Suprapubic skin (tissue), 4 donors: ENCODE data around the gene GRIN2A. TPM values are rescaled to one million over a fixed set of nuclear protein-coding genes. Genes with fewer than 3 reads are reported as not detected.

Experiments used
- DNase-seq, 2 donors: peaks; one replicate each; pipeline ENCODE4 v3.0.0-alpha.2; 2019; ENCODE audit warnings: low spot score in 2 of 2
- H3K27ac ChIP-seq: fragments of 200-600 bp; sonication (generic); one replicate; pipeline ENCODE4 v1.5.1; 2019
- H3K27me3 ChIP-seq: fragments of 200-600 bp; sonication (generic); one replicate; pipeline ENCODE4 v1.5.1; 2019
- H3K36me3 ChIP-seq: fragments of 200-600 bp; sonication (generic); one replicate; pipeline ENCODE4 v1.5.1; 2019
- H3K4me1 ChIP-seq: fragments of 200-600 bp; sonication (generic); one replicate; pipeline ENCODE4 v1.5.1; 2019
- H3K4me3 ChIP-seq: fragments of 200-600 bp; sonication (generic); one replicate; pipeline ENCODE4 v1.5.1; 2019; ENCODE audit warnings: mild to moderate bottlenecking
- H3K9me3 ChIP-seq: fragments of 200-600 bp; sonication (generic); one replicate; pipeline ENCODE4 v1.5.1; 2019
- CTCF ChIP-seq, 2 donors: fragments of 200-600 bp in 1 of 2; fragments of 450-650 bp in 1 of 2; sonication (generic) in 1 of 2; IDR thresholded peaks; one replicate each; pipeline ENCODE4 v1.5.1; 2016 to 2019; ENCODE audit warnings: antibody characterized with exemption in 2 of 2, mild to moderate bottlenecking in 1 of 2, moderate library complexity in 1 of 2
- EP300 ChIP-seq: sonication (generic); formaldehyde crosslinking; IDR thresholded peaks from one replicate; pipeline ENCODE4 v1.6.1; 2017; ENCODE audit warnings: antibody characterized with exemption
- POLR2A ChIP-seq, 2 donors: fragments of 450-650 bp; IDR thresholded peaks; one replicate each; pipeline ENCODE4 v1.6.1; 2017; ENCODE audit warnings: antibody characterized with exemption in 2 of 2, mild to moderate bottlenecking in 2 of 2, moderate library complexity in 2 of 2
- POLR2AphosphoS5 ChIP-seq, 3 donors: sonication (generic); formaldehyde crosslinking; IDR thresholded peaks; one replicate each; pipeline ENCODE4 v1.6.1; 2017; ENCODE audit warnings: antibody characterized with exemption in 3 of 3
- WGBS: methylation state at CpG from one replicate; pipeline ENCODE4 v1.1.5; 2018; 5-methylcytosine and 5-hydroxymethylcytosine counted together
- total RNA-seq, 4 donors: library from RNA; depleted of rRNA; stranded (reverse); fragments of >200 nt; gene quantifications; one replicate each; pipeline ENCODE4 v1.1.0, GENCODE V29; 2016

Gene GRIN2A
- total RNA-seq, 4 donors from 2014 or later, result 0.08 to 5.4 (median 1.3) TPM

GRCh38 chr16:9922441-9922840, 259.8 kb downstream of the GRIN2A start:
- no peaks in the 10 kb centered on the region for H3K27me3 ChIP-seq
- no peaks in the 10 kb centered on the region for H3K4me1 ChIP-seq
- H3K27ac ChIP-seq, result no peak overlapping the region
- no peaks in the 10 kb centered on the region for H3K36me3 ChIP-seq
- no peak overlapping the region for H3K4me3 ChIP-seq
- H3K9me3 ChIP-seq, result no peaks in the 10 kb centered on the region
- no peak for DNase-seq
- TF ChIP-seq POLR2AphosphoS5 (IDR thresholded peaks at IDR 0.05) (no peak), POLR2A (IDR thresholded peaks at IDR 0.05) (no peak), CTCF (IDR thresholded peaks at IDR 0.05) (no peak), EP300 (no peak)
- 47% methylated on average over 4 of the region's 4 CpGs for WGBS

- WGBS, result 70% methylated on average over 1 of the region's 1 CpG
- DNase-seq, result no peak
Observed at GRCh38 chr16:9921997-9922396, 260.2 kb downstream of the GRIN2A start.

GRCh38 chr16:9919460-9919859, 262.8 kb downstream of the GRIN2A start:
- TF ChIP-seq EP300 (no peak), CTCF (IDR thresholded peaks at IDR 0.05) (no peak), POLR2AphosphoS5 (IDR thresholded peaks at IDR 0.05) (no peak), POLR2A (IDR thresholded peaks at IDR 0.05) (no peak)
- H3K36me3 ChIP-seq, result no peaks in the 10 kb centered on the region
- 92% methylated on average over 3 of the region's 3 CpGs for WGBS

More at GRCh38 chr16:9921997-9922396, 260.2 kb downstream of the GRIN2A start:
- Histone ChIP-seq H3K9me3 (no peaks in the 10 kb centered on the region), H3K4me1 (no peaks in the 10 kb centered on the region), H3K36me3 (no peaks in the 10 kb centered on the region), H3K27me3 (no peaks in the 10 kb centered on the region), H3K4me3 (no peak overlapping the region), H3K27ac (no peak overlapping the region)
- TF ChIP-seq POLR2AphosphoS5 (IDR thresholded peaks at IDR 0.05), result no peak

GRCh38 chr16:9917691-9918090, 264.5 kb downstream of the GRIN2A start:
- peaks cover 7% of the 10 kb centered on the region for H3K4me1 ChIP-seq
- WGBS, result 77% methylated on average over 6 of the region's 6 CpGs
- no peaks in the 10 kb centered on the region for H3K27me3 ChIP-seq
- H3K27ac ChIP-seq, result no peak overlapping the region
- H3K36me3 ChIP-seq, result no peaks in the 10 kb centered on the region
- no peak for DNase-seq
- TF ChIP-seq EP300 (no peak), CTCF (IDR thresholded peaks at IDR 0.05) (no peak), POLR2A (IDR thresholded peaks at IDR 0.05) (no peak), POLR2AphosphoS5 (IDR thresholded peaks at IDR 0.05) (no peak)
- no peaks in the 10 kb centered on the region for H3K9me3 ChIP-seq
- no peak overlapping the region for H3K4me3 ChIP-seq

More at GRCh38 chr16:9919460-9919859, 262.8 kb downstream of the GRIN2A start:
- H3K27ac ChIP-seq, result no peak overlapping the region
- no peaks in the 10 kb centered on the region for H3K9me3 ChIP-seq
- H3K4me1 ChIP-seq, result no peaks in the 10 kb centered on the region
- no peak for DNase-seq
- no peaks in the 10 kb centered on the region for H3K27me3 ChIP-seq
- H3K4me3 ChIP-seq, result no peak overlapping the region

GRCh38 chr16:9913604-9914326, 268.5 kb downstream of the GRIN2A start:
- Histone ChIP-seq H3K27ac (no peak overlapping the region), H3K4me3 (no peak overlapping the region), H3K36me3 (no peaks in the 10 kb centered on the region), H3K9me3 (no peaks in the 10 kb centered on the region), H3K27me3 (no peaks in the 10 kb centered on the region), H3K4me1 (peaks cover 7% of the 10 kb centered on the region)
- no peak for DNase-seq
- WGBS, result 51% methylated on average over 5 of the region's 5 CpGs
- TF ChIP-seq EP300, result no peak
- no peak for TF ChIP-seq POLR2A (IDR thresholded peaks at IDR 0.05)
- no peak for TF ChIP-seq POLR2AphosphoS5 (IDR thresholded peaks at IDR 0.05)
- no peak for TF ChIP-seq CTCF (IDR thresholded peaks at IDR 0.05)

GRCh38 chr16:9911989-9912388, 270.2 kb downstream of the GRIN2A start:
- no peak for DNase-seq
- Histone ChIP-seq H3K9me3 (no peaks in the 10 kb centered on the region), H3K4me1 (peaks cover 7% of the 10 kb centered on the region), H3K27me3 (no peaks in the 10 kb centered on the region), H3K27ac (no peak overlapping the region), H3K36me3 (no peaks in the 10 kb centered on the region), H3K4me3 (no peak overlapping the region)
- TF ChIP-seq POLR2AphosphoS5 (IDR thresholded peaks at IDR 0.05), result no peak
- TF ChIP-seq POLR2A (IDR thresholded peaks at IDR 0.05), result no peak
- TF ChIP-seq EP300, result no peak
- 94% methylated on average over 4 of the region's 4 CpGs for WGBS
